Sigmoid colon (tissue), 7 donors: ENCODE data around the gene DBX2. TPM values are rescaled to one million over a fixed set of nuclear protein-coding genes. Genes with fewer than 3 reads are reported as not detected.
"Not testable (repeated sequence)": the region's sequence is repeated elsewhere in the genome, so short reads cannot be mapped to it uniquely, and the experiment has no call there.

ENCODE experiments used
- DNase-seq: peaks from one replicate; pipeline ENCODE4 v3.0.0-alpha.2; 2019
- H3K27ac ChIP-seq, 4 donors: fragments of 200-600 bp; sonication (generic); one replicate each; pipeline ENCODE4 v1.5.1; 2016 to 2019; ENCODE audit warnings: mild to moderate bottlenecking in 1 of 4
- H3K27me3 ChIP-seq, 3 donors: fragments of 200-600 bp; sonication (generic); one replicate each; pipeline ENCODE4 v1.5.1; 2019; ENCODE audit warnings: mild to moderate bottlenecking in 1 of 3
- H3K36me3 ChIP-seq, 4 donors: fragments of 200-600 bp; sonication (generic); one replicate each; pipeline ENCODE4 v1.5.1; 2016 to 2019
- H3K4me1 ChIP-seq, 4 donors: fragments of 200-600 bp; sonication (generic); one replicate each; pipeline ENCODE4 v1.5.1; 2017 to 2019
- H3K4me3 ChIP-seq, 4 donors: fragments of 200-600 bp; sonication (generic); one replicate each; pipeline ENCODE4 v1.5.1; 2017 to 2019; ENCODE audit warnings: mild to moderate bottlenecking in 2 of 4, moderate library complexity in 1 of 4
- H3K9me3 ChIP-seq, 4 donors: fragments of 200-600 bp in 3 of 4; sonication (generic) in 3 of 4; one replicate each; pipeline versions ENCODE4 v1.5.1 to v1.6.1; 2013 to 2019
- EP300 ChIP-seq, 4 donors: sonication (generic); formaldehyde crosslinking; IDR thresholded peaks; one replicate each; pipeline ENCODE4 v1.6.1; 2017; ENCODE audit warnings: antibody characterized with exemption in 4 of 4
- POLR2A ChIP-seq, 2 donors: fragments of 450-650 bp; IDR thresholded peaks; one replicate each; pipeline ENCODE4 v1.6.1; 2016; ENCODE audit warnings: antibody characterized with exemption in 2 of 2, mild to moderate bottlenecking in 2 of 2, moderate library complexity in 2 of 2
- POLR2AphosphoS5 ChIP-seq, 4 donors: sonication (generic); formaldehyde crosslinking; IDR thresholded peaks; one replicate each; pipeline ENCODE4 v1.6.1; 2017; ENCODE audit warnings: antibody characterized with exemption in 4 of 4
- WGBS, 2 donors: extraction: QIAGEN DNeasy Blood & Tissue Kit; methylation state at CpG; one replicate each; pipeline ENCODE4 v1.1.7; 2013; 5-methylcytosine and 5-hydroxymethylcytosine counted together
- intact Hi-C: fragments of 100-400 bp; cut with DNase I; formaldehyde crosslinking; loops from one replicate; pipeline ENCODE4 v1.15.1; 2023
- polyA plus RNA-seq, 3 donors: library from polyadenylated mRNA; stranded (reverse); fragments of 200-250 nt; gene quantifications; one replicate each; pipeline ENCODE4 v1.2.3, GENCODE V29; 2013
- total RNA-seq, 4 donors: library from RNA; depleted of rRNA; stranded (reverse); fragments of >200 nt; gene quantifications; one replicate each; pipeline ENCODE4 v1.1.0, GENCODE V29; 2016
- TF ChIP-seq, protein P1 (sequence below), 4 experiments: fragments of 450-650 bp in 3 of 4; fragments of 200-600 bp in 1 of 4; IDR thresholded peaks; one replicate each; pipeline ENCODE4 v1.5.1; 2016 to 2019; ENCODE audit warnings: antibody characterized with exemption in 4 of 4, mild to moderate bottlenecking in 3 of 4, moderate library complexity in 2 of 4
- donor health status: healthy with polysubstance abuse.
- donor health status: Bipolar disorder and iron deficiency.
- donor health status: healthy.

DBX2 gene
- total RNA-seq (under 1 TPM in 2 of 4 donors, not detected in 2; under 0.01 to 0.16 TPM), polyA plus RNA-seq (under 1 TPM in 1 of 3 donors, not detected in 2; 0.01 TPM)

- peak within 1 kb of the TSS in 1 of 4 donors; percentile 18 for H3K27ac ChIP-seq
- 2 to 4% methylated on average over 77 of the region's 77 CpGs for WGBS, 2 donors
- H3K9me3 ChIP-seq = no peaks in the 10 kb centered on the region
- intact Hi-C loops = no loop called here
- peaks cover 7 to 45% (median 20%) of the 10 kb centered on the region in 3 donors for H3K27me3 ChIP-seq
- H3K36me3 ChIP-seq = no peaks in the 10 kb centered on the region
- DNase-seq = no peak
- peak within 1 kb of the TSS; percentile 6 to 46 (median 34) for H3K4me3 ChIP-seq
- TF ChIP-seq, protein P1, sequence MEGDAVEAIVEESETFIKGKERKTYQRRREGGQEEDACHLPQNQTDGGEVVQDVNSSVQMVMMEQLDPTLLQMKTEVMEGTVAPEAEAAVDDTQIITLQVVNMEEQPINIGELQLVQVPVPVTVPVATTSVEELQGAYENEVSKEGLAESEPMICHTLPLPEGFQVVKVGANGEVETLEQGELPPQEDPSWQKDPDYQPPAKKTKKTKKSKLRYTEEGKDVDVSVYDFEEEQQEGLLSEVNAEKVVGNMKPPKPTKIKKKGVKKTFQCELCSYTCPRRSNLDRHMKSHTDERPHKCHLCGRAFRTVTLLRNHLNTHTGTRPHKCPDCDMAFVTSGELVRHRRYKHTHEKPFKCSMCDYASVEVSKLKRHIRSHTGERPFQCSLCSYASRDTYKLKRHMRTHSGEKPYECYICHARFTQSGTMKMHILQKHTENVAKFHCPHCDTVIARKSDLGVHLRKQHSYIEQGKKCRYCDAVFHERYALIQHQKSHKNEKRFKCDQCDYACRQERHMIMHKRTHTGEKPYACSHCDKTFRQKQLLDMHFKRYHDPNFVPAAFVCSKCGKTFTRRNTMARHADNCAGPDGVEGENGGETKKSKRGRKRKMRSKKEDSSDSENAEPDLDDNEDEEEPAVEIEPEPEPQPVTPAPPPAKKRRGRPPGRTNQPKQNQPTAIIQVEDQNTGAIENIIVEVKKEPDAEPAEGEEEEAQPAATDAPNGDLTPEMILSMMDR (IDR thresholded peaks at IDR 0.05) = no peak
- no peak for TF ChIP-seq EP300 (IDR thresholded peaks at IDR 0.05)
- H3K4me1 ChIP-seq = peaks cover 0 to 15% (median 12%) of the 10 kb centered on the region in 4 donors
Observed at GRCh38 chr12:45050751-45051571, at the start of gene DBX2. DBX2 (minus strand) TSS chr12:45051099; CDS start chr12:45050927, 172 bp downstream.

GRCh38 chr12:45098766-45099165 lies 47.9 kb upstream of the DBX2 start:
- no peaks in the 10 kb centered on the region for H3K36me3 ChIP-seq
- H3K27me3 ChIP-seq = no peaks in the 10 kb centered on the region
- 71 to 79% methylated on average over 2 of the region's 2 CpGs for WGBS, 2 donors
- no peak for TF ChIP-seq EP300 (IDR thresholded peaks at IDR 0.05)
- no peak for TF ChIP-seq POLR2AphosphoS5 (IDR thresholded peaks at IDR 0.05)
- TF ChIP-seq, protein P1 (IDR thresholded peaks at IDR 0.05) = no peak
- TF ChIP-seq POLR2A (IDR thresholded peaks at IDR 0.05) = no peak
- no peak overlapping the region for H3K27ac ChIP-seq
- no peak overlapping the region for H3K4me3 ChIP-seq
- intact Hi-C loops = no loop called here
- H3K4me1 ChIP-seq = no peaks in the 10 kb centered on the region
- H3K9me3 ChIP-seq = no peaks in the 10 kb centered on the region
- no peak for DNase-seq

DNA sequence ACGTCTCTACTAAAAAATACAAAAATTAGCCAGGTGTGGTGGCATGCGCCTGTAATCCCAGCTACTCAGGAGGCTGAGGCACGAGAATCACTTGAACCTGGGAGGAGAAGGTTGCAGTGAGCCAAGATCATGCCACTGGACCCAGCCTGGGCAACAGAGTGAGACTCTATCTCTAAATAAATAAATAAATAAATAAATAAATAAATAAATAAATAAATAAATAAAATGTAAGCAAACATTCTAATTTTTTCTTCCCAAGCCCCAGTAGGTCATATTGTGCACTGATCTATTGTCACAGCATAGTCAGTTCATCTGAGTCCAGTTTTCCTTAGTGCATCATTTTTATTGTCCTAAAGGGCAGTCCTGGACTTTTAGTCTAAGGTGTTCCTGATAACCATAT lies 44.5 kb upstream of the DBX2 start:
- H3K4me1 ChIP-seq, H3K36me3 ChIP-seq, intact Hi-C loops, H3K27ac ChIP-seq, H3K9me3 ChIP-seq, H3K27me3 ChIP-seq, DNase-seq, H3K4me3 ChIP-seq: not testable (repeated sequence)
- WGBS, 2 donors = 83 to 94% methylated on average over 3 of the region's 3 CpGs

DNA sequence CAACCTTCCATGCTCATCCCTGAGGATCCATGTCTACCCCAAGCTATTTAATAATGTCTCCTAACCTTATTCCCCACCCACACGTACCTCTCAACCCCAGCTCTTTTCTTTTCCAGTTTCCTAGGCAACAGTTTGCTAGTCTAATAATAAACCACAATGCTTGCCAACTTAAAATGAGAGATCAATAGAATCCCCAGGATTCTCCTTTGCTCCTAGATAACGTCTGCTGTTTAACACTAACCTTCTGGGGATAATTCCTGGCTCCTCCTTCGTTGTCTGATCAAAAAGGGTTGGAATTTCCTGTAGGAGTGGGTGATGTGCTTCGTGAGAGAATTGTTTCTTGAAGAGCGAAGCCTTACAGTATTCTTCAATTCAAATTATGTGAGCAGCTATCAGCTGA lies 42.2 kb upstream of the DBX2 start:
- no peaks in the 10 kb centered on the region for H3K27me3 ChIP-seq
- no peak overlapping the region for H3K27ac ChIP-seq
- no peak overlapping the region for H3K4me3 ChIP-seq
- no peaks in the 10 kb centered on the region for H3K4me1 ChIP-seq
- intact Hi-C loops = no loop called here
- TF ChIP-seq, protein P1 (IDR thresholded peaks at IDR 0.05) = no peak
- TF ChIP-seq POLR2AphosphoS5 (IDR thresholded peaks at IDR 0.05) (no peak), EP300 (IDR thresholded peaks at IDR 0.05) (no peak), POLR2A (IDR thresholded peaks at IDR 0.05) (no peak)
- WGBS, 2 donors = 40 to 53% methylated on average over 5 of the region's 5 CpGs
- H3K36me3 ChIP-seq = no peaks in the 10 kb centered on the region
- DNase-seq = no peak
- no peaks in the 10 kb centered on the region for H3K9me3 ChIP-seq

DNA sequence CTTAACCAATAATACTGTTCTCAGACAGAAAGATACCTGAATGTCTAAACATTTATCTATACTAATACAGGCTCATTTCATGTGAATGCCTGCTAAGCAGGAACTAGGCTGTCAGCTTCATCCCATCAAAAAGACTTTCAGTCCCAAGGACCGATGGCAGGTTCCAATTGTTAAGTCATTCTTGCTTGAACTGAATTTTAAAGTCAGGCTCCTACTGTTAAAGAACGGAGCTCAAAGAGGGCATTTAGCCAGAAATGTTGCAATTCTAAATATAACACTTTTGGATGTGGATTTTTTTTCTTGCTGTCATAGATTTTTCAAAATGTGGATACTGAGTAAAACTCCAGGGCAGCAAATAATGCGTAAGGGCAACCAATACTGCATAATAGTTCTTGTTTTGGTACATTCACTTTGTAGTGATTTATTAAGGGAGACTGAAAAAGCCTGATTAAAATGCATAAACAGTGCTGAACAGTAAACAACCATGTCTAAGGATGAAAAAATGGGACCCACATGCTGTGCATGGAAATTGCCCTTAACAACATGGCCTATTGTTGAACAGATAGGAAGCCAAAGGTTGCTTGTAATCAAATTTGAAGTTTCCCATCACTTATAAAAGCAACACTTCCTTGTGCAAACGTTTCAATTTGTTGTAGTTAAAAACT lies 38.6 kb upstream of the DBX2 start:
- H3K36me3 ChIP-seq = no peaks in the 10 kb centered on the region
- no peak overlapping the region for H3K27ac ChIP-seq
- H3K4me3 ChIP-seq = no peak overlapping the region
- peaks cover 0 to 2% (median 0%) of the 10 kb centered on the region in 4 donors for H3K9me3 ChIP-seq
- intact Hi-C loops = no loop called here
- WGBS, 2 donors = 52 to 56% methylated on average over 4 of the region's 4 CpGs
- H3K4me1 ChIP-seq = no peaks in the 10 kb centered on the region
- H3K27me3 ChIP-seq = no peaks in the 10 kb centered on the region
- TF ChIP-seq POLR2AphosphoS5 (IDR thresholded peaks at IDR 0.05) = no peak
- no peak for TF ChIP-seq POLR2A (IDR thresholded peaks at IDR 0.05)
- TF ChIP-seq, protein P1 (IDR thresholded peaks at IDR 0.05) = no peak
- TF ChIP-seq EP300 (IDR thresholded peaks at IDR 0.05) = no peak
- no peak for DNase-seq
